ENCODE measurements around the gene OR8B12. TPM values are rescaled to one million over a fixed set of nuclear protein-coding genes. Genes with fewer than 3 reads are reported as not detected.

Gene OR8B12
- total and polyA plus RNA-seq, 2 of the 4 experiments (the other 2 are of a cell fraction): not detected

DNA sequence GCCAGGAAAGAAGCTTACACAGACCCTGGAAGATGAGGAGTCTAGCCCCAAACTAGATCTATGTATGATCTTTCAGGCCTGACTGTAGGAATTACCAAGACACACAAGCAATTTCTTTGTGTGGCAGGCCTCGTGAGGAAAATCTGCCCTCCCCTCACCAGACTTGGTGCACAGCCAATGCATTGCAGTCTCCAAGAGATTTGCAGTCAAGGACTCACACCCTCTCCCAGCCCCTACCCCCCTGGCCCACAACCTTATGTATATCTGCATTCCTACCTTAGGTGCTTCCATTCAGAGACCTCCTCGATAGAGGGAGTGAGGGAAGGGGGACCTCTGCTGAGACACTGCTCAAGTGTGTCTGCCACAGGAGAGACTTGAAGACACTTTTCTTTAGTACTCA, 9.8 kb downstream of the OR8B12 start:
- Histone ChIP-seq H4K20me1 (ENCODE audit: insufficient read depth, low read length) (no peaks in the 10 kb centered on the region), H3K23ac (ENCODE audit: low read depth, low read length) (no peak overlapping the region), H3K9me1 (ENCODE audit: insufficient read depth, low read length) (no peaks in the 10 kb centered on the region), H3K56ac (ENCODE audit: extremely low read depth, insufficient read depth, low read length) (no peak overlapping the region), H3K4me2 (ENCODE audit: low read depth, low read length) (no peak overlapping the region), H2AK5ac (ENCODE audit: low read depth, low read length) (no peak overlapping the region), H3K27ac (ENCODE audit: insufficient read depth, low read length) (no peak overlapping the region), H4K8ac (ENCODE audit: low read depth in 2 of 2, low read length in 2 of 2) (no peak overlapping the region), H2BK120ac (ENCODE audit: low read depth, low read length) (no peak overlapping the region), H3K4me3 (ENCODE audit: insufficient read depth, low read depth, low read length) (no peak overlapping the region), H2BK15ac (ENCODE audit: low read depth, low read length) (no peak overlapping the region), H3K18ac (ENCODE audit: low read depth, low read length) (no peak overlapping the region), H4K5ac (ENCODE audit: low read depth, low read length) (no peak overlapping the region), H2AFZ (replicated peaks; ENCODE audit: low read length, poor library complexity) (no peak overlapping the region), H3K36me3 (ENCODE audit: control insufficient read depth, insufficient read depth, low read length) (no peaks in the 10 kb centered on the region), H3K14ac (replicated peaks; ENCODE audit: low read depth, low read length) (no peak overlapping the region), H3K9me3 (ENCODE audit: control insufficient read depth, insufficient read depth, low read length) (no peaks in the 10 kb centered on the region), H3K4ac (ENCODE audit: low read depth, low read length) (no peak overlapping the region), H4K91ac (ENCODE audit: insufficient read depth, low read depth, low read length) (no peak overlapping the region), H2BK5ac (ENCODE audit: low read depth, low read length, poor library complexity, severe bottlenecking) (no peak overlapping the region), H2AK9ac (replicated peaks; ENCODE audit: low read depth, low read length, poor library complexity) (no peak overlapping the region), H3K4me1 (ENCODE audit: control insufficient read depth, insufficient read depth, low read length) (no peaks in the 10 kb centered on the region), H3K9ac (ENCODE audit: low read depth, low read length) (no peak overlapping the region), H2BK20ac (ENCODE audit: low read depth, low read length) (no peak overlapping the region), H3K79me1 (ENCODE audit: low read depth in 1 of 2, low read length in 2 of 2) (no peaks in the 10 kb centered on the region), H3K27me3 (ENCODE audit: control insufficient read depth, insufficient read depth, low read length) (no peaks in the 10 kb centered on the region)
- intact Hi-C loops (cut with micrococcal nuclease) (no loop called here), dilution Hi-C loops (cut with HindIII; ENCODE audit: low sequenced_read_pairs, unreplicated experiment) (no loop called here), in situ Hi-C loops (cut with MboI; ENCODE audit: low sequenced_read_pairs) (no loop called here)
- DNase-seq: no peak
- ChIA-PET POLR2A (ENCODE audit: unreplicated experiment) (no interaction called here), CTCF (no interaction called here)
- TF ChIP-seq RCOR1 (IDR thresholded peaks at IDR 0.05; ENCODE audit: insufficient replicate concordance, low read length) (no peak), CEBPB (IDR thresholded peaks at IDR 0.05; ENCODE audit: low read depth, low read length) (no peak), USF2 (IDR thresholded peaks at IDR 0.05; ENCODE audit: low read depth, low read length) (no peak), MXI1 (IDR thresholded peaks at IDR 0.05; ENCODE audit: borderline replicate concordance, low read depth, low read length) (no peak), SMC3 (IDR thresholded peaks at IDR 0.05; ENCODE audit: low read depth, low read length) (no peak), CHD1 (IDR thresholded peaks at IDR 0.05; ENCODE audit: low read depth, low read length) (no peak), BHLHE40 (IDR thresholded peaks at IDR 0.05; ENCODE audit: low read depth, low read length) (no peak), MAZ (IDR thresholded peaks at IDR 0.05; ENCODE audit: borderline replicate concordance, low read depth, low read length) (no peak), NFE2L2 (IDR thresholded peaks at IDR 0.05; ENCODE audit: low read depth, low read length) (no peak), RFX5 (IDR thresholded peaks at IDR 0.05; ENCODE audit: low read depth, low read length) (no peak), MAFK (IDR thresholded peaks at IDR 0.05; ENCODE audit: low read depth, low read length) (no peak), CTCF (conservative IDR thresholded peaks at IDR 0.05; ENCODE audit: low read depth, low read length) (no peak), FOS (IDR thresholded peaks at IDR 0.05; ENCODE audit: low read depth, low read length) (no peak), POLR2A (IDR thresholded peaks at IDR 0.05; ENCODE audit: low read depth, low read length) (no peak), RAD21 (IDR thresholded peaks at IDR 0.05; ENCODE audit: low read length) (no peak), ELK1 (IDR thresholded peaks at IDR 0.05; ENCODE audit: borderline replicate concordance, low read depth, low read length) (no peak)
- no CpG with 5 or more reads among the region's 2 CpGs for WGBS, 2 experiments (ENCODE audit: extremely low coverage in 2 of 2, insufficient read length in 1 of 2)
- no TSS peak for BruUV-seq (replicated peaks)
- no peak for ATAC-seq (ENCODE audit: low read depth)
